Activated CD4-positive, alpha-beta T cell treated with anti-CD3 and anti-CD28 coated beads for 4 hours (primary cell): ENCODE data around the gene CSNK1E.
A peak's percentile ranks its signal among the peaks of the same experiment; 100 is the strongest.

Source experiments
- DNase-seq, 2 donors: peaks; one replicate each; pipeline ENCODE4 v3.0.0-alpha.2; 2020

Gene CSNK1E

GRCh38 chr22:38304526-38304925, 12.7 kb downstream of the CSNK1E start:
- DNase-seq = no peak

- DNase-seq = no peak
Measured at GRCh38 chr22:38303974-38304373, 13.3 kb downstream of the CSNK1E start.

- no peak for DNase-seq
Measured at GRCh38 chr22:38302906-38303305, 14.3 kb downstream of the CSNK1E start.

GRCh38 chr22:38300946-38301345, 16.3 kb downstream of the CSNK1E start:
- DNase-seq = no peak

- no peak for DNase-seq
Measured at GRCh38 chr22:38300197-38300945, 16.9 kb downstream of the CSNK1E start.

- DNase-seq = no peak
Measured at GRCh38 chr22:38299770-38300102, 17.5 kb downstream of the CSNK1E start.

GRCh38 chr22:38298312-38299005, 18.8 kb downstream of the CSNK1E start:
- peak in 1 of 2 donors; percentile 37 for DNase-seq

DNA sequence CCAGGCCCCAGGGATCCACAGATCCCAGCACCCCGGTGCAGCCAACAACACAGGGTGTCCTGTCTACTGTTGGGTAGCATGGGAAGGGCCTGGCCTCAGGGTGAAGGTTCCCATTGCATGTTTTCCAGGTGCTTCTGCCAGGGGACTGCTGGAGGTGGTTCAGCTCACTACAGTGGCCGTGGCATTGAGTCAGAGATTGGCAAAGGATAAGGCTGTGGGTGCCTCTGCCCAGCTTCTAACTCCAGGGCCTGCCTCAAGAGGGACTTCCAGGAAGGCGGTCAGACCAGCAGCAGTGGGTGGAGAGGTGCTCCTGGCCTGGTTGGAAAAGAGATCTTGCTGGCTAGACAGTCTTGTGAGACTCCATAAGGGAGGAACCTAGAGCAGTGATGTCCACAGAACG, 20.9 kb downstream of the CSNK1E start:
- DNase-seq = no peak

DNA sequence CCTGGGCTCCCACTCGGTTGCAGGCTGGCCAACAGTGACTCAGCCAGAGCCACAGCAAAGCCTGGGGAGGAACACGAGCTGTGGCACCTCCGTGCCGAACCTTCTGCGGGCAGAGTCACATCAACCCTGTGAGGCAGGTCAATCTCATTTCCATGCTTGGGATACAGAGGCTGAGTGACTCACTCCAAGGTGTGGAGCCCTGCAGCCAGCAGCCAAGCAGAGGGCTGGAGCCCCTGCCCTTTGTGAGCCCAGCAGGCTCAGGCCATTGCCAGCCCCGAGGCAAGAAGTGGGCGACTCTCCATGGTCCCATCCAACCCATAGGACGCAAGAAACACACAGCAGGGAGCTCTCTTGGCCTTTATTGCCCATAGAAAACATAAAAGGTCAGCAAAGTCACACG, 21.4 kb downstream of the CSNK1E start:
- no peak for DNase-seq

DNA sequence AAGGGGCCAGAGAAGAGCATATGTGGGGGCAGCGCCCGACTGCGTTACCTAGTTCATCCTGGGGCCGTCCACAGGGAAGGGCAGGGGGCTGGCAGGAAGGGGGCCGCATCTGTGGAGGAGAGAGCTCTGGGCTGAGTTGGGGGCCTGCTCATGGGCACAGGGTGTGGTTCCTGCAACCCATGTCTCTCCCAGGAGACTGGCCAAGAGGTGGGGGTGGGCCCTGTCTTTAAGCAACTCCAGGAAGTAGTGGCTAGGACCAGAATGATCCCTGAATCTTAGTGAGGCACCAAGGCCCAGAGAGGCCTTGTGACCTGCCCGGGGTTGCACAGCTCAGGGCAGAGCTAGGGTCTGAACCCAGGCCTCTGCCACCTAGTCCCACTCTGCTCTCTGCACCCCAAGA, 21.9 kb downstream of the CSNK1E start:
- no peak for DNase-seq

DNA sequence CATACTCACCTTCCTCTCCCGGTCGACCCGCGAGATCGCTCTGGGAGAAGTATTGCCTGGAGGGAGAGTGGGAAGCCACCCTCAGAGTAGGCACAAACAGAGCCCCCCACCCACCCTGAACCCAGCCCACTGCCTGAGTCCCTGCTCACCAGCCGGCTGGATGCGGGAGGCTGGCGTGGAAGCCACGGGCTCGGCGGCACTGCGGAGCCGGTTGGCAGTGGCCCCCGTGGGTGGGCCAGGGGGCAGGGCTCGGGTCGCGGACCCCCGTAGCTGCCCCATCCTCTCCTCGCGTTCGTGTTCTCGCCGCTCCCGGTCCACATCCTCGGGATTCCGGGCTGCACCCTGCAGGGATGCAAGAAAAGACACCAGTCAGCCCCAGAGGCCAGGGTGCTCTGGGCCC, 23.0 kb downstream of the CSNK1E start:
- DNase-seq = no peak

DNA sequence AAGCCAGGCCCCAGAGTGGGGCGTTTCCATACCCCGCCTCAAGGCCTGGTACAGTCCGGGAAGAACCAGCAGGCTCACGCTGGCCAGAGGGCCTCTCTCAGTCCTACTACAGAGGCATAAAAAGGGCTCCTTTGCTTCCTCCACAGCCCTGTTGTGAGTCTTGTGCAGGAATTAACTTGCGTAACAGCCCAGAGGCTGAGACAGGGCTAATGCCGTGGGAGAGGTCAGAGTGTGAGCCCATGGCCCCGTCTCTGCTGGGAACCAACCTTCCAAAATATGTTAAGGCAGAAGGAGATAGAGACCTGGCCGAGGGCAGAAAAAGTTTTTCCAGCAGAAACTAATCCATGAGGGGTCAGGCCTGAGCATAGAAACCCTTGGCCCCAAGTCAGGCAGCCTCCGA, 24.5 kb downstream of the CSNK1E start:
- no peak for DNase-seq

DNA sequence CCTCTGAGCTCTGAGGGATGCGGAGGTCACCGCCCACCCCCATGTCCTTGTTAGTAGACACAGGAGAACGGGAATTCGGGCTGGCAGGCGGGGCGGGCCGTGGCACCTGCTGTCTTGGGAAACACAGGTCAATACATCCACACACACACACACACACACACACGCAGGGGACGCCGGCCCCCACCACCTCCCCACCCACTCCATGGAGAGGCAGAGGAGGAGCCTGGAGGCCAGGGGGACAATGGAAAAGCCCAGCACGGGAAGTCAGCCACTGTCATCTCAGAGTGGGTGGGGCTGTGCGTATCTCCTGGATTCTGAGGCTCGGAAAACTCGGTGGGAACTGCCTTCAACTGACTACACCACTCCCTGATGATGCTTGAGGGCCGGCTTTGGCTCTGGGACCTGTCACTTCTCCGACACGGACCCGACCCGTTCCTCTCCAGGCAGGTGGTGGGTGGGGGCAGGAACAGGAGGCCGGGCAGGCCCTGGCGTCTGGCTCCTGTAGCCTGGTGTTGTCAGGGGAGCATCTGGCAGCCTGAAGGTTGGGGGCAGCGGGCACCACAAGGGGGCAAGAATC, 25.9 kb downstream of the CSNK1E start:
- DNase-seq = no peak

DNA sequence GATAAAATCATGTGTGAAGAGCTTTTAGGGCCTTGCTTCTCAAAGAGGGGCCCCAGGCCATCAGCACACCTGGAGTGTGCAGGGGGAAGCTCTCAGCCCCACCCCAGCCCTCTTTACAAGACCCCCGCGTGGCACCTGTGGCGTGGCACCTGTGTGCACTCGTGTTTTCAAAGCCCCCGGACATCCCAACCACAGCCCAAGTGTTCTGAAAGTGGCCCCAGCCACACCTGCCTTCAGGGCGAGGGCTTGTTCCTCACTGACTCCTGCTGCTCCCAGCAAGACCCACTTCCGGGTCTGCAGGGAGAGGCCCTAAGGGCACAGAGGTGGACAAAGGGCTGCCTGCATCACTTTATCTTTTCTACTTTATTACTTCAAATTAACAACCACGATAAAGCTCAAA, 26.9 kb downstream of the CSNK1E start:
- no peak for DNase-seq

- no peak for DNase-seq
Measured at GRCh38 chr22:38289583-38290082, 27.6 kb downstream of the CSNK1E start.

DNA sequence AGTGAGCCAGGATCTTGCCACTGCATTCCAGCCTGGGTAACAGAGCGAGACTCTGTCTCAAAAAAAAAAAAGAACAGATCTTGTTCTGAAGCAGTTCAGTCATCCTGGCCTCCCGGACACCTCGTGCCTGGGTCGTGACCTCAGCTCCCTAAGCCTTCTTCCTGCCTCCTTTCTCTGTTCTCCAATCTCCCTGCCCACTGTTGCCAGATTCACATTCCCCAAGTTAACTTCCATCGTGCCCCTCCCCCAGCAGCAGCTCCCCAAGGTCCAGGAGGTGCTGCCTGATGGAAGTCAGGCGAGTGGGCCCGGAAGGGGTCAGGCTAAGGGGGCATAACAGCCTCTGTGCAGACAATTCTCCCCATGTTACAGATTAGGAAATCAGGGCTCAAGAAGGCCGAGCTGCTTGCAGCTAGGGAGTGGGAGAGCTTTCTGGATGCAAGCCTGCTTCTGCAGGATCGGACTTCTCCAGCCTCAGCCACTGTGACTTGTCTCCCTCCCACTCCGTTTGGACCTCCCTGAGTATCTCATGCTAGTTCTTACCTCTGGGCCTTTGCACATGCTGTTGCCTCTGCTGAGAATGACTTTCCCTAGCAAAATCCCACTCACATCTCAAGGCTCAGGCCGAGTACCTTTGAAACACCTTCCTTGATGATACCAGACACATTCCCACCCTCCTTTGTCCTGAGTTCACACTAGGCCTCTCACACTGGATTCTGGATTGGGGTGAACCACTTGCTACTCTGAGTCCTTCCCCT, 30.1 kb downstream of the CSNK1E start:
- DNase-seq = no peak

GRCh38 chr22:38285018-38285417, 32.2 kb downstream of the CSNK1E start:
- DNase-seq = no peak

DNA sequence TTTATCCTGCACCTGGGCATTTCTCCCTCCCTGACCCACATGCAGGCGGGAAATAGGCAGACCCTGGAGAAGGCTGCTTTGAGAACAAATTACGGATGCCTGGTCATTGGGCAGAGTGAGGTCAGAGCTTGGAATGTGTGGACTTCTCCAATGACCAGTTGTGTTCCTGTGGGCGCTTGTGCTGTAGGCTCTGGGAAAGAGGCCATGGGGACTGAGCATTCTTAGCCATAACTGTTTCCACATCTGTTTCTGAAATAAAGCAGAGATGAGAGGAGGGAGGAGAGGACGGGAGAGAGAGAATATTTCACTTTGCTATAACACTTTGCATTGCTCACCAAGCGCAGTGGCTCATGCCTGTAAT, 33.2 kb downstream of the CSNK1E start:
- DNase-seq = no peak

- no peak for DNase-seq
Measured at GRCh38 chr22:38282397-38282796, 34.8 kb downstream of the CSNK1E start.

DNA sequence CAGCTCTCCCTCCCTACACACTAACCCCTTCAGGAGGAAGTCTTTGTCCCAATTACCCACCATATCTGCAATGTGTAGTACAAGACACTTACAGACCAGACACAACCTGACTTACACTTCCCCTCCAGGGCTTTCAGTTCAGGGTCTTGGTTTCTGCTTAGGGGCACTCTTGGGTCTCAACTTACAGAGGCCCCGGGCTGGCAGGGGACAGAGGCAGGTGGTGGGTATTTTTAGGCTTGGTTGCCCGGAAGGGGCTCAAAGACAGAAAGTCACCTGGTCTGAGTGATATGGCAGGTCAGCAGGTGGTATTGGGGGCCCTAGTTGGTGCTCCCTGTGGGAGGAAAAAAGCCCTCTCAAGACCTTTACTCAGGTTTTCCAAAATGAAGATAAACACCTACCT, 41.1 kb downstream of the CSNK1E start:
- no peak for DNase-seq

- no peak for DNase-seq
Measured at GRCh38 chr22:38273135-38273826, 44.0 kb downstream of the CSNK1E start.

GRCh38 chr22:38272373-38273134, 44.7 kb downstream of the CSNK1E start, which contains the start of gene TMEM184B:
Gene TMEM184B (minus strand): TSS chr22:38273010. CDS start chr22:38247961, 25,049 bp downstream.
- DNase-seq = peak; percentile 75 to 80
